ENCODE results near the gene TMTC1. TPM values are rescaled to one million over a fixed set of nuclear protein-coding genes. Genes with fewer than 3 reads are reported as not detected.

TMTC1 gene
- total and polyA plus RNA-seq, 9 donors, result 22.5 to 38.1 (median 33.7) TPM

DNA sequence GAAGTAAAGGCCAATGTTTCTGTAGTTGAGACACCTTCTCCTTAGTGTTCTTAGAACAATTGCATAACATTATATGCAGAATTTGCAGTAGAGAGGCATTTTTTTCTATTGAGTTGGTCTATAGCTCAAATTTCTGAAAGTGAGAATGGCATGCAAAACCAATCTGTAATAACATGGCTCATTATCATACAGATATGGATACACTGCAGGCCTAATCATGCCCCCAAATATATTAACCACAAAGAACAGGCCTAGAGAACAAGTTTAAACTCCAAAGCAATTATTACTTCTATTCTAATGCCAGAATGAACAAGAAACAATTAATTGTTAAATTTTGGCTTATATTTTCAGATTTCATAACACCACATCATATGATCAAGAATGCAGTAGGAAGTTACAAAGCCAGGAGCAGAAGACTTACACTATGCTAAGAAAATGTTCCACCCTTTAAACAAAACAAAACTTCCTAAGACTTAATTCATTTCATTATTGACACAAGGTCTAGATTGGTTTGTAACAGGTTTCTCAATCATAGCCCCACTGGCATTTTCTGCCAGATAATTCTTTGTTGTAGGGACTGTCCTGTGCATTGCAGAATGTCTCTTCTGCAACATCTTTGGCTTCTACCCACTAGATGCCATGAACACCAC is 26.9 kb downstream of the TMTC1 start:
- Histone ChIP-seq H3K36me3 (ENCODE audit: control insufficient read depth, insufficient read depth, low read length) (peaks cover 20% of the 10 kb centered on the region), H3K27me3 (ENCODE audit: control insufficient read depth, insufficient read depth, low read length) (no peaks in the 10 kb centered on the region)

DNA sequence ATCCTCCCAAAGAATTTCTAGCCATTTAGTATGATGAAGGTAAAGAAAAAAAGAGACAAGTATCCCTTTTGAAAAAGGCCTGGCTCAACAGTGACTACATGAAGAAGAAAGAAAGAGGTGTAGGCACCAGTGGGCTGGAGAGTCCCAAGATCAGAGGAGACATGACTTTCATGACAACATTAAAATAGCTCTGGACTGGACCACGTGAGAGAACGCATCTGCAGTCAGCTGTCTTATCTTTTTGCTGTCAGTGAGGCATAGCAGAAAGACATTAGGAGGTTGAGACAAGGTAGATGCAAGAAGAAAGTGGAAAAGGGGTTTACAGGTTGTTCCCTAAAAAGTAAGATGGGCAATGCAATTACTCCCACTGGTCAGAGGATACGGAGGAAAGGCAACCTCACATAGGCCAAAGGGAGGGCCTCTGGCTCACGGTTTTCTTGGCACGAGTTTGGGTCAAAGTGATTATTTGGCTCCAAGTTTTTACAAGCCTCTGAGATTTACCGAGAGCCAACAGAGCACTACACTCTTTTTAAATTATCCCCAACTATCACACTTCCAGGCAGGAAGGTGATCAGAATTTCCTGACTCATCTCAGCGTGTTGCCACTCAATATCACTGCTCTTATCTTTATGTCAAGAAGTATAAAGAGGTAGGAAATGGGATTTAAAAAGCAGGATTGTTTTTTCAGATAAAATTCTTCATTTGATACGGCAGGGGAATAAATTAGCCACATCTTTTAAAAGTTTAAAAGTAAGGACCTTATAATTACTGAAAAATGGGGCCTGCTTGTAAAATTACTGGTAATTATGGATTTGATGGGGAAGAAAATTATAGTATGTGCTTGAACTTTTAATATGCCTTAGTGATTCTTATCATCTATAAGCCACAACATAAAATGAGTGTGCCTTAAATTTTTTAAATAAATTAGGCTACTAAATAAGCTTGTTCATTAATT is 29.2 kb downstream of the TMTC1 start:
- no peak for DNase-seq
- H3K27me3 ChIP-seq (ENCODE audit: control insufficient read depth, insufficient read depth, low read length), result no peaks in the 10 kb centered on the region
- H3K4me3 ChIP-seq (ENCODE audit: low read length), result no peak overlapping the region
- no peaks in the 10 kb centered on the region for H3K9me3 ChIP-seq (replicated peaks; ENCODE audit: control insufficient read depth, low read depth, low read length)
- H3K36me3 ChIP-seq (ENCODE audit: control insufficient read depth, insufficient read depth, low read length), result peaks cover 35% of the 10 kb centered on the region
- no peak overlapping the region for H3K27ac ChIP-seq (ENCODE audit: low read length)
- H3K4me1 ChIP-seq (ENCODE audit: control insufficient read depth, insufficient read depth, low read length), result no peaks in the 10 kb centered on the region
- WGBS (ENCODE audit: insufficient coverage), result 48% methylated on average over 3 of the region's 8 CpGs

More for the DNA sequence above, 26.9 kb downstream of the TMTC1 start:
- no peak overlapping the region for H3K4me3 ChIP-seq (ENCODE audit: low read length)
- no peaks in the 10 kb centered on the region for H3K4me1 ChIP-seq (ENCODE audit: control insufficient read depth, insufficient read depth, low read length)
- DNase-seq, result no peak
- H3K9me3 ChIP-seq (replicated peaks; ENCODE audit: control insufficient read depth, low read depth, low read length), result no peaks in the 10 kb centered on the region
- H3K27ac ChIP-seq (ENCODE audit: low read length), result no peak overlapping the region

GRCh38 chr12:29752121-29752520 is 31.6 kb downstream of the TMTC1 start:
- no peaks in the 10 kb centered on the region for H3K9me3 ChIP-seq (replicated peaks; ENCODE audit: control insufficient read depth, low read depth, low read length)
- no CpG with 5 or more reads among the region's 3 CpGs for WGBS (ENCODE audit: insufficient coverage)
- no peaks in the 10 kb centered on the region for H3K27me3 ChIP-seq (ENCODE audit: control insufficient read depth, insufficient read depth, low read length)
- peaks cover 33% of the 10 kb centered on the region for H3K36me3 ChIP-seq (ENCODE audit: control insufficient read depth, insufficient read depth, low read length)
- H3K4me3 ChIP-seq (ENCODE audit: low read length), result no peak overlapping the region
- H3K27ac ChIP-seq (ENCODE audit: low read length), result no peak overlapping the region
- no peak for DNase-seq
- no peaks in the 10 kb centered on the region for H3K4me1 ChIP-seq (ENCODE audit: control insufficient read depth, insufficient read depth, low read length)

GRCh38 chr12:29751676-29752075 is 32.1 kb downstream of the TMTC1 start:
- no peak for DNase-seq
- WGBS (ENCODE audit: insufficient coverage), result 72% methylated on average over 2 of the region's 6 CpGs
- H3K27ac ChIP-seq (ENCODE audit: low read length), result no peak overlapping the region
- no peaks in the 10 kb centered on the region for H3K9me3 ChIP-seq (replicated peaks; ENCODE audit: control insufficient read depth, low read depth, low read length)
- H3K4me1 ChIP-seq (ENCODE audit: control insufficient read depth, insufficient read depth, low read length), result no peaks in the 10 kb centered on the region
- H3K4me3 ChIP-seq (ENCODE audit: low read length), result no peak overlapping the region
- peaks cover 33% of the 10 kb centered on the region for H3K36me3 ChIP-seq (ENCODE audit: control insufficient read depth, insufficient read depth, low read length)
- H3K27me3 ChIP-seq (ENCODE audit: control insufficient read depth, insufficient read depth, low read length), result no peaks in the 10 kb centered on the region

- Histone ChIP-seq H3K4me1 (ENCODE audit: control insufficient read depth, insufficient read depth, low read length) (no peaks in the 10 kb centered on the region), H3K27me3 (ENCODE audit: control insufficient read depth, insufficient read depth, low read length) (no peaks in the 10 kb centered on the region), H3K9me3 (replicated peaks; ENCODE audit: control insufficient read depth, low read depth, low read length) (no peaks in the 10 kb centered on the region), H3K4me3 (ENCODE audit: low read length) (no peak overlapping the region), H3K36me3 (ENCODE audit: control insufficient read depth, insufficient read depth, low read length) (peaks cover 33% of the 10 kb centered on the region), H3K27ac (ENCODE audit: low read length) (no peak overlapping the region)
- DNase-seq, result no peak
Observed at GRCh38 chr12:29750928-29751220, 32.9 kb downstream of the TMTC1 start.

- Histone ChIP-seq H3K27ac (ENCODE audit: low read length) (no peak overlapping the region), H3K9me3 (replicated peaks; ENCODE audit: control insufficient read depth, low read depth, low read length) (no peaks in the 10 kb centered on the region), H3K36me3 (ENCODE audit: control insufficient read depth, insufficient read depth, low read length) (peaks cover 33% of the 10 kb centered on the region), H3K4me1 (ENCODE audit: control insufficient read depth, insufficient read depth, low read length) (no peaks in the 10 kb centered on the region), H3K4me3 (ENCODE audit: low read length) (no peak overlapping the region), H3K27me3 (ENCODE audit: control insufficient read depth, insufficient read depth, low read length) (no peaks in the 10 kb centered on the region)
- no CpG with 5 or more reads among the region's 1 CpG for WGBS (ENCODE audit: insufficient coverage)
- no peak for DNase-seq
Observed at GRCh38 chr12:29750131-29750927, 33.4 kb downstream of the TMTC1 start.

DNA sequence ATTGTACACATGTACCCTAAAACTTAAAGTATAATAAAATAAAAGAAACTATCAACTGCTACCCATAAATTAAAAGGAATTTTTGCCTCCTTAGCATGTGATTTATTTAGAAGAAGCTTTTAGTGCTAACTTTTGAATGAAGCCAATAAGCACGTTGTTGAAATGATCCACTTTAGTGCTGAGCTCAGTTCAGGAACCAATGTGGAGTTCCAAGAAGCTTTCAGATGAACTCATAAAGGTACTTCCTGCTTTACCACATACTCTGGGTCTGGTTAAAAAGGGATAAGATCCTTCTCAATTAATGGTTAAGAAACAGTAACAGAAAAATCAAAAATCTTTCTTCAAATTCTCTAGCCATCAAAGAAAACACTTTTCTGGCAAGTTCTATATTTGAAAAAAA is 39.4 kb downstream of the TMTC1 start:
- H3K4me1 ChIP-seq (ENCODE audit: control insufficient read depth, insufficient read depth, low read length), result peaks cover 10% of the 10 kb centered on the region
- H3K27ac ChIP-seq (ENCODE audit: low read length), result peak overlapping the region; percentile 73
- DNase-seq, result no peak
- no CpG with 5 or more reads among the region's 1 CpG for WGBS (ENCODE audit: insufficient coverage)
- no peaks in the 10 kb centered on the region for H3K27me3 ChIP-seq (ENCODE audit: control insufficient read depth, insufficient read depth, low read length)
- no peak overlapping the region for H3K4me3 ChIP-seq (ENCODE audit: low read length)
- peaks cover 5% of the 10 kb centered on the region for H3K36me3 ChIP-seq (ENCODE audit: control insufficient read depth, insufficient read depth, low read length)
- H3K9me3 ChIP-seq (replicated peaks; ENCODE audit: control insufficient read depth, low read depth, low read length), result no peaks in the 10 kb centered on the region

- no peak overlapping the region for H3K4me3 ChIP-seq (ENCODE audit: low read length)
- peaks cover 15% of the 10 kb centered on the region for H3K4me1 ChIP-seq (ENCODE audit: control insufficient read depth, insufficient read depth, low read length)
- H3K27me3 ChIP-seq (ENCODE audit: control insufficient read depth, insufficient read depth, low read length), result no peaks in the 10 kb centered on the region
- peaks cover 4% of the 10 kb centered on the region for H3K36me3 ChIP-seq (ENCODE audit: control insufficient read depth, insufficient read depth, low read length)
- H3K27ac ChIP-seq (ENCODE audit: low read length), result peak overlapping the region; percentile 73
- no peaks in the 10 kb centered on the region for H3K9me3 ChIP-seq (replicated peaks; ENCODE audit: control insufficient read depth, low read depth, low read length)
- 80% methylated on average over 1 of the region's 3 CpGs for WGBS (ENCODE audit: insufficient coverage)
- DNase-seq, result peak; percentile 89
Observed at GRCh38 chr12:29743801-29744200, 39.9 kb downstream of the TMTC1 start.

GRCh38 chr12:29743077-29743476 is 40.7 kb downstream of the TMTC1 start:
- no peaks in the 10 kb centered on the region for H3K27me3 ChIP-seq (ENCODE audit: control insufficient read depth, insufficient read depth, low read length)
- no peak overlapping the region for H3K4me3 ChIP-seq (ENCODE audit: low read length)
- WGBS (ENCODE audit: insufficient coverage), result 90% methylated on average over 2 of the region's 4 CpGs
- peaks cover 2% of the 10 kb centered on the region for H3K36me3 ChIP-seq (ENCODE audit: control insufficient read depth, insufficient read depth, low read length)
- no peak for DNase-seq
- no peaks in the 10 kb centered on the region for H3K9me3 ChIP-seq (replicated peaks; ENCODE audit: control insufficient read depth, low read depth, low read length)
- H3K4me1 ChIP-seq (ENCODE audit: control insufficient read depth, insufficient read depth, low read length), result peaks cover 15% of the 10 kb centered on the region
- H3K27ac ChIP-seq (ENCODE audit: low read length), result peak overlapping the region; percentile 33

DNA sequence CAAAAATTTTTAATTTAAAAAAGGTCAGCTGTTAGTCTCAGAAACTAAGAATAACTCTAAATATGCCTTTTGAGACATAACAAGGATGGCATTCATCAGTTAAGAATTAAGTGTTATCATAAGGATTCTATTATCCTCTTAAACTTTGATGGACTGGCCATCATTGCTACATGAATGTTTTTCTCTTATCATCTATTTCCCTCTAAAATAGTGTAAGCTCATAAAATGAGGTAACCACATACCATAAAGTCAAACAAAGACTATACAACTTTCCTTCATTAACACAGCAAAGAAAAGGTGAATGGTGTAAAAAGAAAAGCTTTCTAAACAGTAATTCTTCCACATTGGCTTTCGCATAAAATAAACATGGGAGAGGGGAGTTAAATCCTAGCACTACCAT is 41.1 kb downstream of the TMTC1 start:
- Histone ChIP-seq H3K36me3 (ENCODE audit: control insufficient read depth, insufficient read depth, low read length) (peaks cover 1% of the 10 kb centered on the region), H3K27me3 (ENCODE audit: control insufficient read depth, insufficient read depth, low read length) (no peaks in the 10 kb centered on the region), H3K9me3 (replicated peaks; ENCODE audit: control insufficient read depth, low read depth, low read length) (no peaks in the 10 kb centered on the region), H3K27ac (ENCODE audit: low read length) (no peak overlapping the region), H3K4me3 (ENCODE audit: low read length) (no peak overlapping the region), H3K4me1 (ENCODE audit: control insufficient read depth, insufficient read depth, low read length) (peaks cover 19% of the 10 kb centered on the region)
- WGBS (ENCODE audit: insufficient coverage), result no CpG with 5 or more reads among the region's 1 CpG
- no peak for DNase-seq

Measured in muscle of leg (tissue), 11 donors.